Tongue (tissue), 2 donors: ENCODE data around the gene ADAT2. TPM values are rescaled to one million over a fixed set of nuclear protein-coding genes. Genes with fewer than 3 reads are reported as not detected.
A peak's percentile ranks its signal among the peaks of the same experiment; 100 is the strongest.
"Not testable (repeated sequence)": the region's sequence is repeated elsewhere in the genome, so short reads cannot be mapped to it uniquely, and the experiment has no call there.

Experiments used
- DNase-seq: peaks from one replicate; pipeline ENCODE4 v3.0.0-alpha.2; 2015
- total RNA-seq: library from RNA; depleted of rRNA; stranded (reverse); fragments of >200 nt; gene quantifications from one replicate; pipeline ENCODE4 v1.2.3, GENCODE V29; 2014

The ADAT2 gene
- 9.3 TPM for total RNA-seq

DNA sequence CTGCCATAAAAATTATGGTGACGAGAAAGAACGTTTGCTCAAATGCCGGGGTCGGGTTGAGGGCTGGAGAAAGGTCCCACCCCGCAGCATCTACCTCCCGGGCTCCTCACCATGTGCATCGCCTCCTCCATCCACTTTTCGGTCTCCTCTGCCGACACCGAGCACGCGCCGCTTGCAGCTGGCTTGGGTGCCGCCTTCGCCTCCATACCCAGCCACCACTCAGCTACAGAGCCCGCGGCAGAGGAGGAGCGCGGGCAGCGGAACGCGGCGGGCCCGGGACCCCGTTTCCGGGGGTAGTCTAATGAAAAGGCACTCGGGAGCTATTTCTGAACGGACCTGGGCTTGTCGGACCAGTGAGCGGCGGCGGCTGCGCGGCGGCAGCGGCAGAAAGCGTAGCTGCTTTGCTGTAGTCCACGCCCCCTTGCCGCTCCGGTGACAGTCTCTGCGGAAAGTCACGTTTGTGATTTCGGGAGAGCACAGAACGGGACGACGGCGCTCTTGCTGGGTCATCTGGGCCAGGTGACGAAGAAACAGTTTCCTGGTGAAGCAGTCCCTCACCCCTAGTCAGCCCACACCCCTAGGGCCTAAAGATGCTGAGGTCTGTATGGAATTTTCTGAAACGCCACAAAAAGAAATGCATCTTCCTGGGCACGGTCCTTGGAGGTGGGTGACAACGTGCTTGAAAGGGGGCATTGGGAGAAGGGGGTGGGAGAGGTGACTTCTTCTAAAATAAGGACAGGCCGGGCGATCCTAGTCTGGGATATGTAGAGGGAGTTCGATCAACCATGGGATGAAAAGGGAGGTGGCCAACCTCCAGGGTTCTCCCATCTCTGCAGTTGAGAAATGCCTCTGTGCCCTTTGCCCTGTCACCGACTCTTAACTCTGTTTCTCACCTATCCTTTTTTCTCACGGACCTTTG lies at the start of gene ADAT2, which contains the start of gene PEX3:
Gene ADAT2, minus strand, starts transcription at position 243 of the 919 bp plus-strand sequence. Its CDS starts 37 bp downstream, at position 206.
Gene PEX3, plus strand, starts transcription at position 353 of the 919 bp plus-strand sequence. Its CDS starts 238 bp downstream, at position 591.
- DNase-seq, result peak; percentile 96

GRCh38 chr6:143498428-143498827 lies 47.9 kb upstream of the ADAT2 start:
- no peak for DNase-seq

- no peak for DNase-seq
Observed at GRCh38 chr6:143496974-143497373, 46.5 kb upstream of the ADAT2 start.

- DNase-seq, result no peak
Observed at GRCh38 chr6:143490775-143491174, 40.3 kb upstream of the ADAT2 start.

DNA sequence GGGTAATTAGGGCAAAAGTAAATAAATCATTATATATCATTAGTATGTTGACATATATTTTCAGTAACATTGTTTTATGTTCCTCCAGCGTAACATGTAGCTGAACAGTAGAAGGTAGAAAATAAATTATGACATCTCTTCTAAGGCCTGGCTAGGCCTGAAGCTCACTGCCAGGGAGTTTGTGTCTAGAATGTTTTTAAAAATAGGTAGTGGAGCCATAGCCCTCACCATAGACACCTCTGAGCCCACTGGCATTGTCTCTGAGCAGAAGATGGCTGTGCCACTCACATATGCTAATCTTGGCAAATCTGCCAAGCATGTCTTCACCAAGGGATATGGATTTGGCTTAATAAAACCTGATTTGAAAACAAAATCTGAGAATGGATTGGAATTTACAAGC lies 39.7 kb upstream of the ADAT2 start:
- DNase-seq, result no peak

DNA sequence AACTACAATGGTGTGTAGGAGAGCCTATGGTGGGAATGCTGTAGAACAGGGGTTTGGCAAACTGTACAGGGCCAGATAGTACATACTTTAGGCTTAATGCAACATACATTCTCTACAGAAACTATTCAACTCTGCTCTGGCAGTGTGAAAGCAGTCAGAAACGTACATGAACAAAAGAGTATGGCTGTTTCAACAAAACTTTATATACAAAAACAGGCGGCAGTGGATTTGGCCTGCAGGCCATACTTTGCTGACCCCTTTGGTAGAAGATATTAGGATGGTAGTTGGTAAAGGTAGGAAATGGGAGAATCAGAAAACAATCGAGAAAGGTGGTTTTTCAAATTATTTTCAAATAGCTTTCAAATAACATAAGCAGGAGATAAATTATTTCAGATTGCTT lies 36.3 kb upstream of the ADAT2 start:
- DNase-seq, result no peak

- no peak for DNase-seq
Observed at GRCh38 chr6:143485967-143486366, 35.5 kb upstream of the ADAT2 start.

- no peak for DNase-seq
Observed at GRCh38 chr6:143482593-143482992, 32.1 kb upstream of the ADAT2 start.

- no peak for DNase-seq
Observed at GRCh38 chr6:143478479-143479062, 28.1 kb upstream of the ADAT2 start.

DNA sequence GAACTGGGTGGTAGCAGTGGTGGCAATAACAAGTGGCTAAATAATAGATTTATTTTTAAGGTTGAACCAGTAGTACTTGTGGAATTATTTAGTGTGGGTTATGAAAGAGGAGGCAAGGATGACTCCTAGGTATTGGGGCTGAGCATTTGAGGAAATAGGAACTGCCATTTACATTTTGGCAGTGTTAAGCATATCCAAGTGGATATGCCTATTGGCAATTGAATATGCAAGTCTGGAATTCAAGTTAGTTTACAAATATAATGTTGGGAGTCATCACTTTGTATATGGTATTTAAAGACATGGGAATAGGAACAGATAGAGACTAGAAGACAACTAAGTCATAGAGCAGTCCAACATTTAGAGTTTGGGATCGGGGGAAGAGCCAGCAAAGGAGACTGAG lies 26.1 kb upstream of the ADAT2 start:
- DNase-seq, result no peak

DNA sequence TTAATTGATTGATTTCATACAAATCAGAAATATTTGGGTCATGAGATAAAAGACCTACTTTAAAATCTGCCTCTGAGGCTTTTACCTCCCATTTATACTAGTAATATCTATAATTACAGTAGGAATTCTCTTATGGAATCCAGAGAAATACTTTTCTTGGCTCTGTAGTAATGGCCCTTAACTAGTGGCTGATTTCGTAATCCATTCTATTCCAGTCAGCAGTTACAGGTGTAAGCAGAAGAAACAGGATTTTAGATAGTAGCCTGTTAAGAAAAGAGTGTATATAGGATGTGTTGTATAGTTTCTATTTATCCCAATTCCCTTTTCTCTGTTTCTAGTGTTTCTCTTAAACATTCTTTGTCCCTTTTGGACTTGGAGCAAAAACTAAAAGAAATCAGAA lies 21.3 kb upstream of the ADAT2 start:
- no peak for DNase-seq

GRCh38 chr6:143468823-143469222 lies 18.3 kb upstream of the ADAT2 start:
- DNase-seq, result not testable (repeated sequence)

GRCh38 chr6:143468026-143468425 lies 17.5 kb upstream of the ADAT2 start:
- DNase-seq, result no peak

GRCh38 chr6:143465546-143465945 lies 15.1 kb upstream of the ADAT2 start:
- DNase-seq, result no peak

DNA sequence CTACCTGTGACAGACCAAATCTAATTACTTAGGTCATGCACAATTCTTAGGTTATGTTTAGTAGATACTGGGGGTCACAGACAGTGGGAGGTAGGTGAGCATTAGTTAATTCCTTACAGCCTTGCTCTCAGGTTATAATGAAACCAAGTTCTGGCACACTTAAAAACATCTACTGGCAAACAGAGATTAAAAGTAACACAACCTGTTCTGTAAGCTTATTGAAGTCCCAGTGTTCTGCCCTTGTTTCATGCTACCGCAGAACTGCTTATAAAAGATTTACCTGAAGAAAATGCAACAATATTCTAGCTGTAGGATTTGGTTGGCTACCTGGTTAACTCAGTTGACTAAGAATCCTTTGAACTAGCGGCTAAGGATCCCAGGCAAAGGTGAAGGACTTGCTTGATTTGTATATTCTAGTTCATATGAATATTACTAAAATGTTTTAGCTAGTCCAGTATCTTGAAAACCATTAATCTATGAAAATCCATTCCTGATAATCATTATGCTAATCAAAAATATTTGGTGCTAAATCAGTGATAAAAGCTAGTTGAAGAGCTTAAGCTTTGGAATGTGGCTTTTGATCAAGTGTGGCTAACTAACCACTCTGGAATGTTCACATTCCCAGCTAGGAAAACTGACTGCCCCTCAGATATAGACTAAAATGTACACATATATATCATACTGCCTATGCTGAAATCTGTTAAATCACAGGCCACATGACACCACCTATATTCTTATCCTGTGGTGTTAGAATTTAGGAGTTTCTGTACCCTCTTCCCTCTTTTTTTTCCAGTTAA lies 7.3 kb upstream of the ADAT2 start:
- DNase-seq, result peak; percentile 4

DNA sequence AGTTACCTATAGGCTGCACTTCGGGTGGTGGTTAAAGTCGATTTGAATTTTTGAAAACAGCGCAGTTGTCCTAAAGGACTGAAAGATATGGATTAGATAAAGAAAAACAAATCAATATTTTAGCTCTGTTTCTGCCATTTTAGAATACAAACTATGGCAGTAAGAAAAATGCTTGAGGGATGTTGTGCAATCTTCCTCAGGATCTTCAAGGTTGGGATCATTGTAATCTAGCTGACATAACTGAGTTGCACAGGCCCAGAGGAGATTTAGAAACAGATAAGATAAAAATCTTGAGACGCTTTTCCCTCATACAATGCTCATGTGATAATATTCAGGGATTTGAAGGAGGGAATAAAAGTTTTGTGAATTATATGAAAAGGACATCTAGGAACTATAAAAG lies 1.0 kb upstream of the ADAT2 start:
- DNase-seq, result no peak

- DNase-seq, result peak; percentile 60
Observed at GRCh38 chr6:143449714-143450452, 612 bp downstream of the ADAT2 start.

DNA sequence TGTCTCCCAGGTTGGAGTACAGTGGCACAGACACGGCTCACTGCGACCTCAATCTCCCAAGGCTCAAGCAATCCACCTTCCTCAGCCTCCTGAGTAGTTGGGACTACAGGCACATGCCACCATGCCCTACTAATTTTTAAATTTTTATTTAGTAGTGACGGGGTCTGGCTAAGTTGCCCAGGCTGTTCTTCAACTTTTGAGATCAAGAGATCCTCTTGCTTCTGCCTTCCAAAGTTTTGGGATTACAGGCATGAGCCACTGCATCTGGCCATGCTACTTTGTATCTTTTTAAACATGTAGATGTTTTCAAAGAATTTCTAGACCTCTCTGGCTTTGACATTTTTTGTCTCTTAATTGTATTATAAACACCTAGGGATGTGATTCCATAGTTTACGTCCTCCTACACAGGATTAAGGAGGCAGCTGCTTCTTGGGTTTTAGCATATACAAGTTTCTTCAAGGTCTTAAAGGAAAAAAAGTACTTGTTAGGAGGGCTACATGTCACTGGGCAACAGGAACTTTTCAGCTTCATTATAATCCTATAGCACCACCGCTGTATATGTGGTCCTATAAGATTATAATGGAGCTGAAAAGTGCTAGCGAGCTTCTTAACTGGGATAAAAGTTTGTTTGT lies 1.3 kb downstream of the ADAT2 start:
- DNase-seq, result no peak

DNA sequence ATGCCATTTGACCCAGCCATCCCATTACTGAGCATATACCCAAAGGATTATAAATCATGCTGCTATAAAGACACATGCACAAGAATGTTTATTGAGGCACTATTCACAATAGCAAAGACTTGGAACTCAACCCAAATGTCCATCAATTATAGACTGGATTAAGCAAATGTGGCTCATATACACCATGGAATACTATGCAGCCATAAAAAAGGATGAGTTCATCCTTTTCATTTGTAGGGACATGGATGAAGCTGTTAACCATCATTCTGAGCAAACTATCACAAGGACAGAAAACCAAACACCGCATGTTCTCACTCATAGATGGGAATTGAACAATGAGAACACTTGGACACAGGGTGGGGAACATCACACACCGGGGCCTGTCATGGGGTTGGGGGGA lies 2.6 kb downstream of the ADAT2 start:
- not testable (repeated sequence) for DNase-seq

- DNase-seq, result no peak
Observed at GRCh38 chr6:143443096-143443495, 7.4 kb downstream of the ADAT2 start.
